CD4-positive, alpha-beta T cell (primary cell): Measurements from ENCODE around the gene CLSTN2. TPM values are rescaled to one million over a fixed set of nuclear protein-coding genes. Genes with fewer than 3 reads are reported as not detected.

ENCODE experiments used
- ATAC-seq: fragments of 200-7000 bp; cut with Tn5 transposase; one replicate; pipeline ENCODE4 v1.10.0; 2022; ENCODE audit warnings: mild to moderate bottlenecking; ENCODE audit not compliant: poor library complexity
- CTCF ChIA-PET: fragments of 350-600 bp; sonication (Branson Sonifier 250); formaldehyde crosslinking; loops from one replicate; lab custom pipeline; 2021; ENCODE audit warnings: antibody characterized with exemption, inconsistent platforms; lab: Charles Lee
- POLR2A ChIA-PET: fragments of 350-600 bp; sonication (Branson Sonifier 250); formaldehyde crosslinking; loops from one replicate; lab custom pipeline; 2021; ENCODE audit warnings: antibody characterized with exemption, inconsistent platforms; lab: Charles Lee
- DNase-seq, 14 experiments: peaks; one replicate each; pipeline ENCODE4 v3.0.0-alpha.2; 2013 to 2020; ENCODE audit warnings: mixed read lengths in 2 of 14
- H3K27ac ChIP-seq, 2 donors: one replicate each; pipeline versions ENCODE4 v1.5.1 to v1.7.0; 2013; ENCODE audit warnings: low read length in 2 of 2, low read depth in 1 of 2, mild to moderate bottlenecking in 1 of 2
- H3K27me3 ChIP-seq, 2 experiments: 1 replicate in 1 of 2; 2 replicates in 1 of 2; pipeline versions ENCODE4 v1.6.1 to v1.7.0; 2013; ENCODE audit warnings: low read length in 2 of 2, control low read depth in 1 of 2, mild to moderate bottlenecking in 1 of 2, moderate library complexity in 1 of 2; ENCODE audit not compliant: insufficient read depth in 2 of 2, control insufficient read depth in 1 of 2
- H3K36me3 ChIP-seq: one replicate; pipeline ENCODE4 v1.6.1; 2013; ENCODE audit warnings: low read length, control low read depth; ENCODE audit not compliant: insufficient read depth
- H3K4me1 ChIP-seq: one replicate; pipeline ENCODE4 v1.6.1; 2013; ENCODE audit warnings: low read length, control low read depth; ENCODE audit not compliant: insufficient read depth
- H3K4me3 ChIP-seq: one replicate; pipeline ENCODE4 v1.5.1; 2013; ENCODE audit warnings: mild to moderate bottlenecking, low read length, moderate library complexity
- H3K9me3 ChIP-seq, 2 experiments: 1 replicate in 1 of 2; 2 replicates in 1 of 2; pipeline versions ENCODE4 v1.6.1 to v1.7.0; 2013; ENCODE audit warnings: low read length in 2 of 2, mild to moderate bottlenecking in 2 of 2, control low read depth in 1 of 2, moderate library complexity in 1 of 2; ENCODE audit not compliant: control insufficient read depth in 1 of 2, insufficient read depth in 1 of 2
- H3K27ac Mint-ChIP-seq: one replicate; pipeline ENCODE4 v1.8.0; 2020; ENCODE audit warnings: mixed read lengths
- H3K27me3 Mint-ChIP-seq: one replicate; pipeline ENCODE4 v1.8.0; 2021; ENCODE audit warnings: mixed read lengths
- H3K36me3 Mint-ChIP-seq: one replicate; pipeline ENCODE4 v1.8.0; 2021; ENCODE audit warnings: low read depth, mixed read lengths
- H3K4me1 Mint-ChIP-seq: one replicate; pipeline ENCODE4 v1.8.0; 2021; ENCODE audit warnings: low read depth, mixed read lengths
- H3K4me3 Mint-ChIP-seq: one replicate; pipeline ENCODE4 v1.8.0; 2020; ENCODE audit warnings: mild to moderate bottlenecking, mixed read lengths
- H3K9me3 Mint-ChIP-seq: one replicate; pipeline ENCODE4 v1.8.0; 2020; ENCODE audit warnings: mixed read lengths
- CTCF ChIP-seq: fragments of 200-600 bp; IDR thresholded peaks from one replicate; pipeline ENCODE4 v1.8.0; 2022; ENCODE audit warnings: antibody characterized with exemption, mild to moderate bottlenecking
- intact Hi-C, 2 experiments: fragments of 100-400 bp; cut with DNase I in 1 of 2; cut with micrococcal nuclease in 1 of 2; formaldehyde crosslinking; loops; one replicate each; pipeline versions ENCODE4 v1.15.1 to v1.9.0; 2023 to 2025; cut with DNase I, micrococcal nuclease
- total RNA-seq, 174 experiments: library from RNA in 2 of 174; stranded (reverse) in 2 of 174; gene quantifications; one replicate each; pipeline ENCODE4 v1.2.3 and lab custom pipeline; 2021 to 2026

The CLSTN2 gene
- total RNA-seq, 2 experiments from 2014 or later, result not detected

GRCh38 chr3:140505876-140506275, 570.9 kb downstream of the CLSTN2 start:
- peaks cover 0 to 2% of the 10 kb centered on the region in 2 experiments for H3K27me3 ChIP-seq
- ChIA-PET CTCF (no interaction called here), POLR2A (no interaction called here)
- no peak overlapping the region for H3K27ac Mint-ChIP-seq
- H3K27me3 Mint-ChIP-seq, result peaks cover 4% of the 10 kb centered on the region
- no peak overlapping the region for H3K27ac ChIP-seq
- DNase-seq (no peak), ATAC-seq (no peak)
- no peaks in the 10 kb centered on the region for H3K9me3 Mint-ChIP-seq
- intact Hi-C loops, result no loop called here
- TF ChIP-seq CTCF, result no peak
- H3K4me3 Mint-ChIP-seq, result no peak overlapping the region
- H3K4me3 ChIP-seq, result no peak overlapping the region
- no peaks in the 10 kb centered on the region for H3K9me3 ChIP-seq
- H3K4me1 Mint-ChIP-seq, result no peaks in the 10 kb centered on the region
- no peaks in the 10 kb centered on the region for H3K4me1 ChIP-seq
- H3K36me3 Mint-ChIP-seq, result no peaks in the 10 kb centered on the region
- H3K36me3 ChIP-seq, result no peaks in the 10 kb centered on the region

- intact Hi-C loops, result no loop called here
- Histone ChIP-seq H3K27me3 (peaks cover 0 to 2% of the 10 kb centered on the region in 2 experiments), H3K36me3 (no peaks in the 10 kb centered on the region), H3K4me1 (no peaks in the 10 kb centered on the region), H3K27ac (no peak overlapping the region), H3K9me3 (no peaks in the 10 kb centered on the region), H3K4me3 (no peak overlapping the region)
- TF ChIP-seq CTCF, result no peak
- ChIA-PET CTCF (no interaction called here), POLR2A (no interaction called here)
- Mint-ChIP-seq H3K36me3 (no peaks in the 10 kb centered on the region), H3K27me3 (no peaks in the 10 kb centered on the region), H3K27ac (no peak overlapping the region), H3K4me1 (no peaks in the 10 kb centered on the region), H3K4me3 (no peak overlapping the region), H3K9me3 (no peaks in the 10 kb centered on the region)
- no peak for DNase-seq
- ATAC-seq, result no peak
Observed at GRCh38 chr3:140508550-140508949, 573.6 kb downstream of the CLSTN2 start.

DNA sequence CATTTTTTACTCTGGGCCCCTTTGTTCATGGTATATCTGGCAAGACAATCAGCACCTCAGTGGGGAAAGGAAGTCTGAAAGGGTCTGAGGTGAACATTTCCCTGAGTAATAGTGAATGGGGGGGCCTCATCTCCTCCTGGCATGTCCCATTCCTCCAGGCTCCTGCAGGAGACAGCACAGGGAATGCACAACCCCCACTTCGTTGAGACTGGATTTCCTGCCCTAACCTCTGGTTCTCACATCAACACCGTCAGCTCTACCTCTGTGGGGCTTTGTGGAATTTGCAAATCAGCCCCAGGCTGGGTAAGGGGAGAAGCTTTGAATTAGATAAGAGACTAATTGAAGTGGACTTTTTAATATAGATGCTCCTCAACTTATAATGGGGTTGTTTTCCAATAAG, 574.5 kb downstream of the CLSTN2 start:
- POLR2A ChIA-PET, result no interaction called here
- peaks cover 2% of the 10 kb centered on the region for H3K9me3 Mint-ChIP-seq
- H3K4me1 Mint-ChIP-seq, result no peaks in the 10 kb centered on the region
- no peaks in the 10 kb centered on the region for H3K27me3 Mint-ChIP-seq
- Histone ChIP-seq H3K4me3 (no peak overlapping the region), H3K27ac (no peak overlapping the region), H3K36me3 (no peaks in the 10 kb centered on the region), H3K4me1 (no peaks in the 10 kb centered on the region), H3K9me3 (no peaks in the 10 kb centered on the region), H3K27me3 (peaks cover 0 to 2% of the 10 kb centered on the region in 2 experiments)
- intact Hi-C loops, result no loop called here
- DNase-seq (no peak), ATAC-seq (no peak)
- no peak overlapping the region for H3K4me3 Mint-ChIP-seq
- TF ChIP-seq CTCF, result no peak
- H3K36me3 Mint-ChIP-seq, result no peaks in the 10 kb centered on the region
- no peak overlapping the region for H3K27ac Mint-ChIP-seq
- CTCF ChIA-PET, result no interaction called here
